UCSD-AML1 (cell line): Measurements from ENCODE around the gene MYCN.

Experiments
- DNase-seq: peaks from one replicate; lab custom pipeline; 2025; ENCODE audit not compliant: unreplicated experiment; lab: John Stamatoyannopoulos, UW

MYCN gene

GRCh38 chr2:15930589-15931318 is 9.6 kb upstream of the MYCN start:
- no peak for DNase-seq

GRCh38 chr2:15931319-15931890 is 8.9 kb upstream of the MYCN start:
- DNase-seq: no peak

GRCh38 chr2:15931950-15932349 is 8.4 kb upstream of the MYCN start:
- DNase-seq: no peak

- no peak for DNase-seq
Observed at GRCh38 chr2:15932394-15933183, 7.8 kb upstream of the MYCN start.

GRCh38 chr2:15933184-15933845 is 7.0 kb upstream of the MYCN start:
- no peak for DNase-seq

GRCh38 chr2:15934291-15934945 is 5.9 kb upstream of the MYCN start:
- no peak for DNase-seq

GRCh38 chr2:15935189-15935588 is 5.2 kb upstream of the MYCN start:
- DNase-seq: no peak

GRCh38 chr2:15935675-15936074 is 4.7 kb upstream of the MYCN start:
- DNase-seq: no peak

GRCh38 chr2:15936277-15937104 is 3.9 kb upstream of the MYCN start:
- DNase-seq: no peak

GRCh38 chr2:15937105-15937881 is 3.1 kb upstream of the MYCN start:
- DNase-seq: no peak

- no peak for DNase-seq
Observed at GRCh38 chr2:15937882-15938802, 2.2 kb upstream of the MYCN start.

GRCh38 chr2:15938803-15939555 is 1.4 kb upstream of the MYCN start:
- DNase-seq: no peak

- no peak for DNase-seq
Observed at GRCh38 chr2:15939556-15939853, 845 bp upstream of the MYCN start.

GRCh38 chr2:15940661-15941480 is 521 bp downstream of the MYCN start:
- no peak for DNase-seq

- DNase-seq: peak; percentile 70
Observed at GRCh38 chr2:15941481-15941850, 1.1 kb downstream of the MYCN start.

GRCh38 chr2:15941871-15942710 is 1.7 kb downstream of the MYCN start:
- peak; percentile 70 for DNase-seq
